GM12878 (cell line): ENCODE results near the gene PCDHAC2.

Source experiments
- CREB1 ChIP-seq: IDR thresholded peaks from 2 replicates; pipeline ENCODE4 v1.6.1; 2012; ENCODE audit warnings: low read depth, mild to moderate bottlenecking, inconsistent platforms
- CTCF ChIP-seq, 3 experiments: IDR thresholded peaks in 2 of 3; conservative IDR thresholded peaks in 1 of 3; 2 replicates each; pipeline ENCODE4 v1.5.1; 2011; ENCODE audit warnings: low read depth in 3 of 3, low read length in 3 of 3, mild to moderate bottlenecking in 3 of 3, control low read depth in 2 of 3, moderate library complexity in 2 of 3, inconsistent platforms in 1 of 3, mixed read lengths in 1 of 3; ENCODE audit not compliant: control insufficient read depth in 2 of 3, insufficient read depth in 1 of 3; ENCODE audit errors: extremely low read depth in 1 of 3
- ESRRA ChIP-seq: IDR thresholded peaks from 2 replicates; pipeline ENCODE4 v1.6.1; 2012; ENCODE audit warnings: mild to moderate bottlenecking, low read length, improper control_type of control experiment
- GATAD2B ChIP-seq: fragments of 450-650 bp; conservative IDR thresholded peaks from 2 replicates; pipeline ENCODE4 v1.6.1; 2017; ENCODE audit warnings: low read depth, mild to moderate bottlenecking, moderate library complexity
- IRF3 ChIP-seq: fragments of 450-650 bp; IDR thresholded peaks from 2 replicates; pipeline ENCODE4 v1.6.1; 2014; ENCODE audit warnings: mild to moderate bottlenecking
- RAD21 ChIP-seq: IDR thresholded peaks from 2 replicates; pipeline ENCODE4 v1.6.1; 2011; ENCODE audit warnings: mild to moderate bottlenecking, low read depth, low read length, moderate library complexity; ENCODE audit not compliant: insufficient read depth
- SMC3 ChIP-seq: IDR thresholded peaks from 2 replicates; pipeline ENCODE4 v1.6.1; 2011; ENCODE audit warnings: low read length, improper control_type of control experiment, borderline replicate concordance
- TARDBP ChIP-seq: IDR thresholded peaks from 2 replicates; pipeline ENCODE4 v1.6.1; 2016; ENCODE audit warnings: borderline replicate concordance
- TCF3 ChIP-seq: IDR thresholded peaks from 2 replicates; pipeline ENCODE4 v1.6.1; 2012; ENCODE audit warnings: low read depth, mild to moderate bottlenecking, low read length, borderline replicate concordance; ENCODE audit not compliant: insufficient read depth
- ZNF274 ChIP-seq: IDR thresholded peaks from one replicate; pipeline ENCODE4 v1.8.0; 2011; ENCODE audit not compliant: insufficient read length, insufficient read depth

GRCh38 chr5:140978983-140979382, 12.7 kb downstream of the PCDHAC2 start:
- TF ChIP-seq SMC3 (no peak), ZNF274 (no peak), CTCF (IDR thresholded peaks at IDR 0.05 in 2 of 3, conservative IDR thresholded peaks at IDR 0.05 in 1 of 3; ENCODE audit: control insufficient read depth in 2 of 3, extremely low read depth in 1 of 3, insufficient read depth in 1 of 3, low read depth in 3 of 3, low read length in 3 of 3) (no peak), ESRRA (no peak), TARDBP (no peak), CREB1 (no peak), IRF3 (no peak), GATAD2B (no peak), RAD21 (no peak), TCF3 (no peak)
